RWPE1 (cell line): Measurements from ENCODE around the gene ZKSCAN8.

Source experiments
- CTCF ChIA-PET: fragments of 350-600 bp; sonication (Branson Sonifier 250); formaldehyde crosslinking; extraction: SDS; loops from one replicate; lab custom pipeline; 2021; lab: Yijun Ruan, JAX
- POLR2A ChIA-PET: fragments of 400-600 bp; formaldehyde crosslinking; extraction: SDS; loops from one replicate; lab custom pipeline; 2020; ENCODE audit warnings: antibody characterized with exemption; ENCODE audit not compliant: low non-redundant PET; lab: Yijun Ruan, JAX
- DNase-seq: peaks from one replicate; pipeline ENCODE4 v3.0.0; 2012; ENCODE audit warnings: low spot score
- H3K27ac ChIP-seq: fragments of 450-650 bp; 2 replicates; pipeline ENCODE4 v1.5.1; 2017
- CTCF ChIP-seq: fragments of 450-650 bp; conservative IDR thresholded peaks from 2 replicates; pipeline ENCODE4 v1.5.1; 2017; ENCODE audit warnings: low read depth, mild to moderate bottlenecking

Gene ZKSCAN8

GRCh38 chr6:28137505-28137981, 4.1 kb upstream of the ZKSCAN8 start:
- TF ChIP-seq CTCF = no peak
- DNase-seq = no peak
- peak overlapping the region; percentile 94 for H3K27ac ChIP-seq
- POLR2A ChIA-PET = no interaction called here
- CTCF ChIA-PET = no interaction called here

DNA sequence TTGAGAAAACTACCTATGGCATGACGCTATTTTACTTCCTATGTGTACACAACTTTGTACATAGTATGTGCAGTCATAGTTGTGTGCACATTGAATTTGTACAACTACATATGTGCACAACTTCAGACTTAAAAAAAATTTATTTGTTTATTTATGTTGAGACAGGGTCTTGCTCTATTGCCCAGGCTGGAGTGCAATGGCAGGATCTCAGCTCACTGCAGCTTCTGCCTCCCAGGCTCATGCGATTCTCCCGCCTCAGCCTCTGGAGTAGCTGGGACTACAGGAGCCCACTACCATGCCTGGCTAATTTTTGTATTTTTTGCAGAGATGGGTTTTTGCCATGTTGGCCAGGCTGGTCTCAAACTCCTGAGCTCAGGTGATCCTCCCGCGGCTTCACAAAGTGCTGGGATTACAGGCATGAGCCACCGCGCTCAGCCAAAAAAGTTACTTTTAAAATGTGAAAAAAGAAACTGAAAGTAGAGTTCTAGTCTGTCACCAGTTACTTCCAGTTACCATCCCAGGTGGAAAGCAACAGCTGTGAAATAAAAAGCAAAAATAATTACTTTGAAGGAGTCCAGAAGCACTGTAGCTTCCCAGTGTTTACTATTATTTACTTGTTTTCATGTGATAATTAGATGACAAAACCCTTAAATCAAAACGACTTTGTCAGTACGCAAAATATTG, 1.7 kb upstream of the ZKSCAN8 start:
- TF ChIP-seq CTCF = no peak
- ChIA-PET POLR2A (interaction anchor here (2.3 kb wide), 1 partner anchor 15 kb away, joined by 5 read pairs; the partner anchor contains the start of gene ZSCAN16), CTCF (no interaction called here)
- DNase-seq = no peak
- H3K27ac ChIP-seq = no peak overlapping the region

DNA sequence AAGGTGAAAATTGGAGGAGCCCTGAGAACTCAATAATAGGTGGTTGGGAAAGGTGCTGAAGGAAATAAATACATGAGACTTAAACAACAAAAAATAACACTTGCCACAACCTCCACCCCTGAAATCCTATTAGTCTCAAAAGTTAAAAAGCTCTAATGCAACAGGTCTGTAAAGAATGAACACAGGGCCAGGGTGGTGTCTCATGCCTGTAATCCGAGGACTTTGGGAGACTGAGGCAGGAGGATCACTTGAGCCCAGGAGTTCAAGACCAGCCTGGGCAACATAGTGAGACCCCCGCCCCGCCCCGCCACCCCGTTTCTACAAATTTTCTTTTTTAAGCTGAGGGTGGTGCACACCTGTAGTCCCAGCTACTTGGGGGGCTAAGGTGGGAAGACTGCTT, 1.1 kb upstream of the ZKSCAN8 start:
- ChIA-PET POLR2A (interaction anchor here (1.6 to 2.3 kb wide), 2 partner anchors 16 to 78 kb away, joined by 5 to 9 read pairs; partner anchors contain the start of gene ZSCAN16), CTCF (interaction anchor here (0.6 kb wide), 2 partner anchors 384 to 1545 kb away, joined by 3 read pairs; no protein-coding TSS in a partner anchor)
- no peak for DNase-seq
- TF ChIP-seq CTCF = no peak
- no peak overlapping the region for H3K27ac ChIP-seq

GRCh38 chr6:28142446-28142845, 763 bp downstream of the ZKSCAN8 start:
- POLR2A ChIA-PET = interaction anchor here (2.3 kb wide), 1 partner anchor 18 kb away, joined by 5 read pairs; the partner anchor contains the start of gene ZSCAN16
- no peak for DNase-seq
- no peak for TF ChIP-seq CTCF
- CTCF ChIA-PET = interaction anchor here (1.5 kb wide), 1 partner anchor 214 kb away, joined by 6 read pairs; no protein-coding TSS in a partner anchor
- H3K27ac ChIP-seq = no peak overlapping the region

GRCh38 chr6:28145231-28145630, 3.5 kb downstream of the ZKSCAN8 start:
- no peak overlapping the region for H3K27ac ChIP-seq
- DNase-seq = no peak
- ChIA-PET POLR2A (no interaction called here), CTCF (no interaction called here)
- TF ChIP-seq CTCF = no peak

- H3K27ac ChIP-seq = no peak overlapping the region
- ChIA-PET CTCF (interaction anchor here (0.6 kb wide), 1 partner anchor 38 kb away, joined by 3 read pairs; no protein-coding TSS in a partner anchor), POLR2A (no interaction called here)
- TF ChIP-seq CTCF = no peak
- DNase-seq = no peak
Measured at GRCh38 chr6:28152531-28152930, 10.8 kb downstream of the ZKSCAN8 start.
